Right lobe of liver (tissue), 4 donors: ENCODE results near the gene MYO7B.

Experiments used
- POLR2A ChIP-seq: fragments of 450-650 bp; IDR thresholded peaks from one replicate; pipeline ENCODE4 v1.6.1; 2017; ENCODE audit warnings: antibody characterized with exemption, mild to moderate bottlenecking
- TF ChIP-seq, protein P1 (sequence below), 4 donors: fragments of 200-600 bp in 3 of 4; fragments of 450-650 bp in 1 of 4; IDR thresholded peaks; one replicate each; pipeline versions ENCODE4 v1.5.1 to v1.8.0; 2016 to 2022; ENCODE audit warnings: antibody characterized with exemption in 4 of 4, mild to moderate bottlenecking in 2 of 4
- donor health status: DM: no; HTN: no; CAD: no.
- donor health status: DM: no; HTN: no; CAD: no.
- donor health status: DM: no; HTN: yes; CAD: no.

GRCh38 chr2:127614246-127614645 lies 78.8 kb downstream of the MYO7B start:
- TF ChIP-seq POLR2A, result no peak
- TF ChIP-seq, protein P1, sequence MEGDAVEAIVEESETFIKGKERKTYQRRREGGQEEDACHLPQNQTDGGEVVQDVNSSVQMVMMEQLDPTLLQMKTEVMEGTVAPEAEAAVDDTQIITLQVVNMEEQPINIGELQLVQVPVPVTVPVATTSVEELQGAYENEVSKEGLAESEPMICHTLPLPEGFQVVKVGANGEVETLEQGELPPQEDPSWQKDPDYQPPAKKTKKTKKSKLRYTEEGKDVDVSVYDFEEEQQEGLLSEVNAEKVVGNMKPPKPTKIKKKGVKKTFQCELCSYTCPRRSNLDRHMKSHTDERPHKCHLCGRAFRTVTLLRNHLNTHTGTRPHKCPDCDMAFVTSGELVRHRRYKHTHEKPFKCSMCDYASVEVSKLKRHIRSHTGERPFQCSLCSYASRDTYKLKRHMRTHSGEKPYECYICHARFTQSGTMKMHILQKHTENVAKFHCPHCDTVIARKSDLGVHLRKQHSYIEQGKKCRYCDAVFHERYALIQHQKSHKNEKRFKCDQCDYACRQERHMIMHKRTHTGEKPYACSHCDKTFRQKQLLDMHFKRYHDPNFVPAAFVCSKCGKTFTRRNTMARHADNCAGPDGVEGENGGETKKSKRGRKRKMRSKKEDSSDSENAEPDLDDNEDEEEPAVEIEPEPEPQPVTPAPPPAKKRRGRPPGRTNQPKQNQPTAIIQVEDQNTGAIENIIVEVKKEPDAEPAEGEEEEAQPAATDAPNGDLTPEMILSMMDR (IDR thresholded peaks at IDR 0.05), result no peak
